SK-N-SH (cell line): Measurements from ENCODE around the gene FBXW11. TPM values are rescaled to one million over a fixed set of nuclear protein-coding genes. Genes with fewer than 3 reads are reported as not detected.

Experiments used
- CTCF ChIA-PET: fragments of 300-600, 350-600 bp; formaldehyde crosslinking; extraction: SDS; loops from one replicate; lab custom pipeline; 2021; lab: Yijun Ruan, JAX
- POLR2A ChIA-PET: fragments of 350-600 bp; sonication (Branson Sonifier 250); formaldehyde crosslinking; extraction: SDS; loops from one replicate; lab custom pipeline; 2020; ENCODE audit warnings: antibody characterized with exemption, inconsistent platforms; lab: Yijun Ruan, JAX
- DNase-seq: peaks from one replicate; pipeline ENCODE4 v3.0.0; 2012
- H2AFZ ChIP-seq: fragments of 200-600 bp; sonication (generic); 2 replicates; pipeline ENCODE4 v1.8.1; 2016; ENCODE audit warnings: antibody characterized with exemption, mild to moderate bottlenecking, low read depth
- H3F3A ChIP-seq: fragments of 200-600 bp; sonication (generic); replicated peaks from 2 replicates; pipeline ENCODE3; 2016; ENCODE audit warnings: antibody characterized with exemption, mild to moderate bottlenecking; ENCODE audit not compliant: insufficient read depth
- H3K27ac ChIP-seq, 2 experiments: fragments of 200-500 bp in 1 of 2; fragments of 200-600 bp in 1 of 2; sonication (Bioruptor generic) in 1 of 2; sonication (generic), shearing (Covaris generic) in 1 of 2; 2 replicates each; pipeline versions ENCODE4 v1.5.1 to v1.6.1; 2014 to 2016; ENCODE audit warnings: low read depth in 2 of 2, inconsistent platforms in 1 of 2, low read length in 1 of 2, mild to moderate bottlenecking in 1 of 2, mixed read lengths in 1 of 2
- H3K27me3 ChIP-seq: fragments of 200-600 bp; sonication (generic), shearing (Covaris generic); 2 replicates; pipeline ENCODE4 v1.6.1; 2016; ENCODE audit warnings: mixed run types; ENCODE audit not compliant: insufficient read depth
- H3K36me3 ChIP-seq, 2 experiments: fragments of 200-500 bp in 1 of 2; fragments of 200-600 bp in 1 of 2; sonication (Bioruptor generic) in 1 of 2; sonication (generic) in 1 of 2; replicated peaks in 1 of 2; 2 replicates each; pipeline versions ENCODE3 to v1.5.1; 2014 to 2016; ENCODE audit warnings: low read length in 1 of 2, mild to moderate bottlenecking in 1 of 2; ENCODE audit not compliant: insufficient read depth in 2 of 2, control insufficient read depth in 1 of 2
- H3K4me1 ChIP-seq, 2 experiments: fragments of 200-500 bp in 1 of 2; fragments of 200-600 bp in 1 of 2; sonication (Bioruptor generic) in 1 of 2; sonication (generic), shearing (Covaris generic) in 1 of 2; 2 replicates each; pipeline versions ENCODE4 v1.5.1 to v1.6.1; 2014 to 2016; ENCODE audit warnings: low read depth in 1 of 2, low read length in 1 of 2, mixed run types in 1 of 2; ENCODE audit not compliant: insufficient read depth in 2 of 2, control insufficient read depth in 1 of 2
- H3K4me2 ChIP-seq: fragments of 200-600 bp; sonication (generic), shearing (Covaris generic); 2 replicates; pipeline ENCODE4 v1.6.1; 2017; ENCODE audit warnings: mixed run types
- H3K4me3 ChIP-seq, 2 experiments: fragments of 200-500 bp in 1 of 2; fragments of 200-600 bp in 1 of 2; sonication (Bioruptor generic) in 1 of 2; sonication (generic), shearing (Covaris generic) in 1 of 2; 2 replicates each; pipeline versions ENCODE4 v1.5.1 to v1.8.1; 2014 to 2016; ENCODE audit warnings: low read depth in 2 of 2, inconsistent platforms in 1 of 2, low read length in 1 of 2, mild to moderate bottlenecking in 1 of 2, mixed read lengths in 1 of 2, moderate library complexity in 1 of 2
- H3K79me2 ChIP-seq: fragments of 200-600 bp; sonication (generic); 2 replicates; pipeline ENCODE4 v1.8.1; 2017; ENCODE audit warnings: mild to moderate bottlenecking; ENCODE audit not compliant: insufficient read depth
- H3K9ac ChIP-seq: fragments of 200-600 bp; sonication (generic); 2 replicates; pipeline ENCODE4 v1.6.1; 2017; ENCODE audit warnings: mixed run types
- H3K9me2 ChIP-seq: fragments of 200-600 bp; sonication (generic); 2 replicates; pipeline ENCODE4 v1.6.1; 2017; ENCODE audit warnings: mixed run types
- H3K9me3 ChIP-seq: fragments of 200-600 bp; sonication (generic); 2 replicates; pipeline ENCODE4 v1.6.1; 2017; ENCODE audit warnings: mixed run types, mild to moderate bottlenecking, moderate library complexity
- H4K20me1 ChIP-seq: fragments of 200-600 bp; sonication (generic); 2 replicates; pipeline ENCODE4 v1.6.1; 2017; ENCODE audit warnings: mild to moderate bottlenecking, mixed run types; ENCODE audit not compliant: insufficient read depth
- IRF3 ChIP-seq: fragments of 150-350 bp; IDR thresholded peaks from 2 replicates; pipeline ENCODE4 v1.6.1; 2016; ENCODE audit warnings: mild to moderate bottlenecking, low read depth, low read length
- MXI1 ChIP-seq: IDR thresholded peaks from 2 replicates; pipeline ENCODE4 v1.6.1; 2012; ENCODE audit warnings: mild to moderate bottlenecking, low read depth, low read length, improper control_type of control experiment
- NFIC ChIP-seq: IDR thresholded peaks from 2 replicates; pipeline ENCODE4 v1.4.0; 2012; ENCODE audit warnings: borderline replicate concordance
- PBX3 ChIP-seq: IDR thresholded peaks from 2 replicates; pipeline ENCODE4; 2012
- TAF1 ChIP-seq: IDR thresholded peaks from 2 replicates; pipeline ENCODE4 v1.6.1; 2012; ENCODE audit warnings: low read depth, mild to moderate bottlenecking, low read length, moderate library complexity, borderline replicate concordance
- TEAD4 ChIP-seq: IDR thresholded peaks from 2 replicates; pipeline ENCODE4 v1.4.0; 2012; ENCODE audit warnings: mild to moderate bottlenecking, borderline replicate concordance; ENCODE audit not compliant: insufficient read depth
- USF1 ChIP-seq: IDR thresholded peaks from 2 replicates; pipeline ENCODE4 v1.4.0; 2012; ENCODE audit warnings: low read depth, borderline replicate concordance
- USF2 ChIP-seq: fragments of 150-350 bp; IDR thresholded peaks from 2 replicates; pipeline ENCODE4 v1.6.1; 2017; ENCODE audit warnings: antibody characterized with exemption, low read length, low read depth, borderline replicate concordance
- ZBTB33 ChIP-seq: IDR thresholded peaks from 2 replicates; pipeline ENCODE4 v1.4.0; 2012; ENCODE audit warnings: low read depth, borderline replicate concordance
- WGBS: methylation state at CpG from one replicate; pipeline ENCODE4 v1.1.6; 2017; ENCODE audit warnings: low lambda C conversion rate; 5-methylcytosine and 5-hydroxymethylcytosine counted together
- polyA plus RNA-seq, 3 experiments: library from polyadenylated mRNA; depleted of rRNA; stranded (reverse); fragments of >200 nt; gene quantifications; 2 replicates each; pipeline ENCODE4 v1.2.3, GENCODE V29; 2012

FBXW11 gene
- polyA plus RNA-seq, 1 of the 3 experiments (the other 2 are of a cell fraction), result 37.5 TPM

GRCh38 chr5:171857489-171857876 is 149.0 kb downstream of the FBXW11 start (continued):
- TF ChIP-seq ZBTB33 (no peak), NFIC (no peak), MXI1 (no peak), USF1 (no peak)

GRCh38 chr5:171855798-171856763 is 150.4 kb downstream of the FBXW11 start:
- H2AFZ ChIP-seq, result no peak overlapping the region
- no peak overlapping the region for H3K27ac ChIP-seq
- peaks cover 0 to 7% of the 10 kb centered on the region in 2 experiments for H3K36me3 ChIP-seq
- H3K4me1 ChIP-seq, result no peaks in the 10 kb centered on the region
- DNase-seq, result no peak
- no peaks in the 10 kb centered on the region for H3K9me2 ChIP-seq
- CTCF ChIA-PET, result interaction anchor here (1.2 to 3.6 kb wide), 2 partner anchors 10 to 437 kb away, joined by 4 to 14 read pairs; partner anchors contain the start of gene FGF18
- H3K9ac ChIP-seq, result no peak overlapping the region
- H3K4me2 ChIP-seq, result no peak overlapping the region
- no peaks in the 10 kb centered on the region for H3K9me3 ChIP-seq
- WGBS, result 92% methylated on average over 17 of the region's 17 CpGs
- no peak overlapping the region for H3K4me3 ChIP-seq
- no peaks in the 10 kb centered on the region for H3K27me3 ChIP-seq
- no peaks in the 10 kb centered on the region for H3K79me2 ChIP-seq
- POLR2A ChIA-PET, result no interaction called here
- H4K20me1 ChIP-seq, result no peaks in the 10 kb centered on the region
- TF ChIP-seq TAF1 (no peak), NFIC (no peak), TEAD4 (no peak), PBX3 (no peak), IRF3 (no peak), USF2 (no peak)
- no peaks in the 10 kb centered on the region for H3F3A ChIP-seq
